Measurements from ENCODE around the gene FOXO3. TPM values are rescaled to one million over a fixed set of nuclear protein-coding genes. Genes with fewer than 3 reads are reported as not detected.
"Not testable (repeated sequence)": the region's sequence is repeated elsewhere in the genome, so short reads cannot be mapped to it uniquely, and the experiment has no call there.

FOXO3 gene
- total RNA-seq, 2 experiments from 2014 or later: 20.0 to 21.2 TPM

DNA sequence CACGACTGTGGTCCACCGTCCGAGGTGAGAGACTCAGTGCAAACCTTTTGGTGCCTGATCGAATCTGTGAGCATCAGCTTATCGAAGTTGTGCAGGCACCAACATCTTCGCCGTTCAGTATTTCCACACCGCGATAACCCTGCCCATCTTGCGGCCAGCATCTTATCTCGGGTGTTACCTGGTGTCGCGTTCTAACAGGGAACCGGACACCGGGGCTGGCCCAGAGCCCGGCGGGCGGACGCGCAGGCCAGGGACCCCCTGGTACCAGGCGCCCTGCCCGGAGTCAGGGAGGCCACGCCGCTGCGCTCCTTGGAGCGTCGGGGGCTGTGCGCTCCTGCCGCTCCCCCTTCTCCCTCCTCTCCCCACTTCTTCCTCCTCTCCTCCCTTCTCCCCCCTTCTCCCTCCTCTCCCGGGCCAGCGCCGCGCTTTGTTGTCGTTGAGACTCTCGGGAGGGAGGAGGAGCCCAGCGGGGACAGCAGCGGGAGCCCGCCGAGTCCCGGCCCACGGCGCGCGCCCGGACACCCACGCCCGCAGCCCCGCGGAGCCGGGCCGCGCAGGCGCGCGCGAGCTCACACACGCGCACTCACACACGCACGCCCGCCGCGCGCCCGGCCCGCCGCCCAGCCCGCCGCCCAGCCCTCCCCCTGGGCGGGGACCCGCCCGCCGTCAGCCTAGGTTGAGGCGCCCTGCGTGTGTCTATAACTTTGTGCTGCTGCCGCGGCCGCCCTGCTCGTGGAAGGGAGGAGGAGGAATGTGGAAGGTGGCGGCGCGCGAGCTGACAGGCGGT is 1.4 kb upstream of the FOXO3 start:
- H3K4me1 Mint-ChIP-seq: peaks cover 27% of the 10 kb centered on the region

DNA sequence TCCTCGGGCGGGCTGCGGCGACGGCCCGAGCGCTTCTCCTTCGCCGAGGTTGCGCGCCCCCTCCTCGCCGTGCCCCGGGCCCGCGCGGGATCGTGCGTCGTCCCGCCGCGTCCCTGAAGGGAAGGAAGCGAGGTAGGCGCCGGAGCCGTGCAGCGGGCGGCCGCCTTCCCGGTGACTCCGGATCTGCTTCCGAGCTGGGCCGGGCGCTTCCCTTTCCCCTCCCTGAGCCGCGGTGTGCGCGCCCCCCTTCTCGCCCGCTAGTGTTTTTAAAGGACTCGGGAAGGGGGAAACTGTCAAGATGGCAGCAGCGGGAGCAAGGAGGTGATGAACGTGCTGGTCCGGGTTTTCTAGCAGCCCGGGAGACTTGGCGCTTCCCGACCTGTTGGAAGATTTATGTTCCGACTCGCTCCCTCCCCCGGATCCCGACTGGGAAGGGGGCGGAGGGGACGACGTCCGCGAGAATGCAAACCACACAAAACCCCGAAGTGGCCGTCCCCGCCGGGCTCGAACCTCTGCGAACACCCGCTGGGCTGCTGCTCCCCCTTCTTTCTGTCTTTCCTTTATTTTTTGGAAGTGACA is 744 bp upstream of the FOXO3 start:
- H3K9me3 Mint-ChIP-seq: no peaks in the 10 kb centered on the region
- ATAC-seq (ENCODE audit: low read depth): peak; percentile 3
- DNase-seq: no peak
- H3K36me3 Mint-ChIP-seq: peaks cover 8% of the 10 kb centered on the region
- peak overlapping the region; percentile 79 for H3K27ac Mint-ChIP-seq
- peak overlapping the region; percentile 85 for H3K4me3 Mint-ChIP-seq
- POLR2A ChIA-PET: interaction anchor here (0.6 to 3.1 kb wide), 8 partner anchors 8 to 822 kb away, joined by 3 to 18 read pairs (median 5); partner anchors contain the start of genes CD164, CEP57L1 and SESN1
- peaks cover 14% of the 10 kb centered on the region for H3K27me3 Mint-ChIP-seq
- peaks cover 33% of the 10 kb centered on the region for H3K4me1 Mint-ChIP-seq

More for the DNA sequence above, 1.4 kb upstream of the FOXO3 start:
- ATAC-seq (ENCODE audit: low read depth): peak; percentile 67
- peak overlapping the region; percentile 92 for H3K27ac Mint-ChIP-seq
- H3K27me3 Mint-ChIP-seq: peaks cover 18% of the 10 kb centered on the region
- peaks cover 8% of the 10 kb centered on the region for H3K36me3 Mint-ChIP-seq
- H3K4me3 Mint-ChIP-seq: peak overlapping the region; percentile 92
- POLR2A ChIA-PET: interaction anchor here (0.8 to 3.1 kb wide), 14 partner anchors 9 to 823 kb away, joined by 3 to 18 read pairs (median 3); partner anchors contain the start of genes CD164, CEP57L1 and SESN1
- no peaks in the 10 kb centered on the region for H3K9me3 Mint-ChIP-seq
- DNase-seq: peak; percentile 91

DNA sequence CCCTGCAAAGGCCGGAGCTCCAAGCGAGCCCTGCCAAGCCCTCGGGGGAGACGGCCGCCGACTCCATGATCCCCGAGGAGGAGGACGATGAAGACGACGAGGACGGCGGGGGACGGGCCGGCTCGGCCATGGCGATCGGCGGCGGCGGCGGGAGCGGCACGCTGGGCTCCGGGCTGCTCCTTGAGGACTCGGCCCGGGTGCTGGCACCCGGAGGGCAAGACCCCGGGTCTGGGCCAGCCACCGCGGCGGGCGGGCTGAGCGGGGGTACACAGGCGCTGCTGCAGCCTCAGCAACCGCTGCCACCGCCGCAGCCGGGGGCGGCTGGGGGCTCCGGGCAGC is 561 bp downstream of the FOXO3 start:
- DNase-seq; POLR2A ChIA-PET; H3K27ac Mint-ChIP-seq; ATAC-seq (ENCODE audit: low read depth); H3K4me3 Mint-ChIP-seq; H3K27me3 Mint-ChIP-seq; H3K9me3 Mint-ChIP-seq: not testable (repeated sequence)
- peaks cover 12% of the 10 kb centered on the region for H3K36me3 Mint-ChIP-seq
- peaks cover 46% of the 10 kb centered on the region for H3K4me1 Mint-ChIP-seq

DNA sequence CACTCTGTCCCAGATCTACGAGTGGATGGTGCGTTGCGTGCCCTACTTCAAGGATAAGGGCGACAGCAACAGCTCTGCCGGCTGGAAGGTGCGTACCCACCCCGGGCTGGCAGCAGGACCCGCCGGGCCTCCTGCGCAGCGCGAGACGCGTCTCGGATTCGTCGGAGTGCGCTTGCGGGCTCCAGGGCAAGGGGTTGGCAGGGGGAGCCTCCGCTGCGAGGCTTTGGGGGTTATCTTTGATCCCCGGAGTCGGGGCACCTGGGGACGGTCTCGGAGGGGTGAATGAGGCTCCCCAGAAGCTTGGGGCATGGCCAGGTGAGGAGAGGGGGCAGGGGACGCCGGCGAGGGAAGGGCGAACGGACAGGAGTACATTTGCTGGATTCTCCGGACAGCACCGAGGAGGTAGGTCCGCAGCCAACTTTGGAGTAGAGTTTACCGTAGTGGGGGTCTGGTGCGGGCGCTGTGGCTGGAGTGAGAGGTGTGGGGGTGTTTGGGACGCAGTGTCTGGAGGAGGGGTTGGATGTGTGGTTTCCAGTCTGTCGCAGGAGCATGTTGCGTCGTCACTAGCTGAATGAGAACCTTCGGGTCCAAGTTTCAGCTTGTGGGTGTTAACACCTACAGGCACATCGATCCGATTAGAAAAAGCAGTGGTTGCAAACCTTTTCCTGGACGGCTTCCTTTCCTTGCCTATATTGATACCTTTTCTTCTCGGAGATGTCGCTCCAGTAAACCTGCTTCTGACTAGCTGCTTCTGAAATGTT is 1.2 kb downstream of the FOXO3 start:
- POLR2A ChIA-PET: no interaction called here
- H3K27ac Mint-ChIP-seq: no peak overlapping the region
- peak overlapping the region; percentile 61 for H3K4me3 Mint-ChIP-seq
- H3K27me3 Mint-ChIP-seq: peaks cover 4% of the 10 kb centered on the region
- no peak for ATAC-seq (ENCODE audit: low read depth)
- H3K36me3 Mint-ChIP-seq: peaks cover 16% of the 10 kb centered on the region
- peaks cover 44% of the 10 kb centered on the region for H3K4me1 Mint-ChIP-seq
- DNase-seq: peak; percentile 34
- H3K9me3 Mint-ChIP-seq: no peaks in the 10 kb centered on the region

DNA sequence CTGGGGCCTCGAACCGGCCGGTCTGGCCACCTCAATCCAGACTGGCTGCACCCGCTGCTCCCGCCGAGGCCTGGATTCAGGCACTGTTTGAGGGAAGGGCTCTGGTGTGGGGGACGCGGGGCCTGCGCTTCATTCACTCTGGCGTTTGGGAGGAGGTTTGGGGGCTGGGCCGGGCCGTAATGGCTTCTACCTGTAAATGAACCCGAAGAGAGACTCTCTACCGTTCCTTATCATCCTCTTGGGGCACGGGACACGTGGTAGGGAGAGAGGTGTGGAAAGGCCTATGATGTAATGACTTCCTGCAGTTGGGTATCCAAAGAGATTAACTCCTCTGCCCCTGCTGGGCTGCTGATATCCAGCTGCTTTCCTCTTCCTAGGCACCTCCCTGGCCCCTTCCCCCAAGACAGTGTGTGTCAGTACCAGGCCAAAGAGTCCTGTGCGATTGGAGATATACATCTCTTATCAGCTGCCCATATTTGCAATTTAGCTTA is 1.8 kb downstream of the FOXO3 start:
- H3K27ac Mint-ChIP-seq: no peak overlapping the region
- H3K36me3 Mint-ChIP-seq: peaks cover 20% of the 10 kb centered on the region
- H3K4me3 Mint-ChIP-seq: peak overlapping the region; percentile 61
- no peaks in the 10 kb centered on the region for H3K27me3 Mint-ChIP-seq
- DNase-seq: no peak
- POLR2A ChIA-PET: no interaction called here
- H3K9me3 Mint-ChIP-seq: no peaks in the 10 kb centered on the region
- ATAC-seq (ENCODE audit: low read depth): no peak
- peaks cover 41% of the 10 kb centered on the region for H3K4me1 Mint-ChIP-seq

DNA sequence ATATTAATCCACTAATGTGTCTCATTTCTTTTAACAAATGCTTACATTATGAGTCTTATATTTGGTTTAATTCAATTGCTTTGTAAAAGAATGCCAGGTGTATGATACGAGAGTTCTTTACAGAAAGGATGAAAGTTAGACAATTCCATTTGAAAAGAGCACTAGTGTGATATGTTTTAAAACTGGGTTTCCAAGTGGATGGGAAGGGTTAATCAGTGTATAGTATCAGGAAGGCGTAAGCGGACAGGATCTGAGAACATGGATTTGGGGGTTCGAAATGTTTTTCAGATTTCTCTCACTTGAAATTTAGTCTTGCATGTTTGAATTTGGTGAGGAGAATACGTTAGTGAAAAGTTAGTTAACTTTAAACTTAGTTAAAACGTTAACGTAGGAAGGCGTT is 2.6 kb downstream of the FOXO3 start:
- H3K36me3 Mint-ChIP-seq: peaks cover 23% of the 10 kb centered on the region
- no peaks in the 10 kb centered on the region for H3K9me3 Mint-ChIP-seq
- no peaks in the 10 kb centered on the region for H3K27me3 Mint-ChIP-seq
- no peak for ATAC-seq (ENCODE audit: low read depth)
- POLR2A ChIA-PET: no interaction called here
- no peak overlapping the region for H3K4me3 Mint-ChIP-seq
- H3K27ac Mint-ChIP-seq: no peak overlapping the region
- no peak for DNase-seq
- H3K4me1 Mint-ChIP-seq: peaks cover 45% of the 10 kb centered on the region

DNA sequence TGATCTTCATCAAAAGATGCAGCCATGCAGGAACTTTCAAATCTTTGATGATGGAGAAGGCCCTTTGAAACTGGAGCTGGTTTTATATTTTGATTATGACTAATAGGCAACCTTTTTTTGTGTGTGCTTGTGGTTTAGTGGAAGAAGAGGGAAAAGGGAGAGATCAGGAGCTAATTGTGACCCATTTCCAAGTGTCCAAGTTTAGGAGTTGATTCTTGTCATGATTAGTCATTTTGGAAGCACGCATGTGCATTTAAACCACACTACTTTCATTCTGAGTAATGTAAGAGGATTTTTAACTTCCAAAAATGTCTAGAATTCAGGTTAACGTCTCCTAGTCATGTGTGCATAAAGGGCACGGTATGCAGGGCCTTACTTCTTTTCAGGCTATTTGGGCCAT is 3.5 kb downstream of the FOXO3 start:
- H3K4me3 Mint-ChIP-seq: peak overlapping the region; percentile 51

DNA sequence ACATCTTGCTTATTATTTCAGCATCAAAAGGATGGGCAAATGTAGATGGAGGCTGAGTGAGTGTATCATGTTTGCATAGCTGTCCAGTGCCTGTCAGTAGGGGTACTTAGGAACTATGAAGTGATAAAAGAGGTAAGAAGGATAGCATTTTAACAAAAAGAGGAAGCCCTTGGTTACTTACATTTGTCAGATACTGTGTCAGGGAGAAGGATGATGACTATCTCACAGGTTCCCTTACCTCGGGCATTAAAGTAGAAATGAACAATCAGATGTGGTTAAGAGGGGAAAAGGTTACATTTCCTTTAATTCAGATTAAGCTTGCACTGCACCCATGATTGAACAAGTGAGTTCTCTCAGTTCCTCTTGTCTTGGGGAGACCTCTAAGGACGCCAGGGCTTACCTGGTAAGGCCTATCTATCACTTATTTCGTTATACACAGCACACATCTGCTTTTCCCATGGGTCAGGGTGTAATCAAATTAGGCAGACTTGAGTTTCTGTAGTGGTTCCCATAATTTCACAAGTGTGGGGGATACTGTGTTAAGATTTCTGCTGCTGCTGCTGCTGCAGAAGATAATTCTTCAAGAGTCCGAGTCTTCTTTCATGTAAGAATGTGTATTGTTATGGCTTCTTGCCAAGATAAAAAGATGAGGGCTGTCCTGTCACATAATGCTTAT is 4.5 kb downstream of the FOXO3 start:
- H3K27me3 Mint-ChIP-seq: no peaks in the 10 kb centered on the region
- H3K36me3 Mint-ChIP-seq: peaks cover 27% of the 10 kb centered on the region
- H3K9me3 Mint-ChIP-seq: no peaks in the 10 kb centered on the region
- peak overlapping the region; percentile 73 for H3K27ac Mint-ChIP-seq
- H3K4me3 Mint-ChIP-seq: peak overlapping the region; percentile 51
- H3K4me1 Mint-ChIP-seq: peaks cover 48% of the 10 kb centered on the region
- POLR2A ChIA-PET: interaction anchor here (1.2 kb wide), 1 partner anchor 24 kb away, joined by 4 read pairs; no protein-coding TSS in a partner anchor
- ATAC-seq (ENCODE audit: low read depth) (peak; percentile 80), DNase-seq (no peak)

More for the DNA sequence above, 3.5 kb downstream of the FOXO3 start:
- ATAC-seq (ENCODE audit: low read depth): no peak
- no peaks in the 10 kb centered on the region for H3K27me3 Mint-ChIP-seq
- H3K36me3 Mint-ChIP-seq: peaks cover 23% of the 10 kb centered on the region
- H3K27ac Mint-ChIP-seq: peak overlapping the region; percentile 78
- no peaks in the 10 kb centered on the region for H3K9me3 Mint-ChIP-seq
- H3K4me1 Mint-ChIP-seq: peaks cover 46% of the 10 kb centered on the region
- POLR2A ChIA-PET: interaction anchor here (1.2 kb wide), 1 partner anchor 25 kb away, joined by 4 read pairs; no protein-coding TSS in a partner anchor
- DNase-seq: no peak

DNA sequence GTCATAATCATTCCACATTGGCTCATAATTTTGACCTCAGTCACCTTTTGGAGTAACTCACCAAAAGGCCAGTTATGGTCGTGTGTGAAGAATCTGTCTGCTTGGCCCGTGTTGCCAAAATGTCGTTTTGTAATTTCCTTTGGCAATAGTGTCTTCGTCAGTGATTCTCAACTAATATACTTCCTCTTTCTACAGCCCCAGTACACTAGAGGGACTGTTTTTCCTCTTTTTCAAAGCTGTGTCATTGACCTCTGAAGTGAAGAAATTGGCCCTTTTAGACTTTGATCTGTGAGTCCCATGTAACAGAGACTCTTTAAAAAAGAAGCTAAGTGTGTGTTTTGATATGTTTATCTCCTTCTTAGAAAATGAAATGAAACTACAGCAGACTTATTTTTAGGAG is 5.2 kb downstream of the FOXO3 start:
- Mint-ChIP-seq H3K4me3 (peak overlapping the region; percentile 51), H3K27me3 (no peaks in the 10 kb centered on the region), H3K27ac (peak overlapping the region; percentile 73), H3K36me3 (peaks cover 30% of the 10 kb centered on the region), H3K9me3 (no peaks in the 10 kb centered on the region), H3K4me1 (peaks cover 49% of the 10 kb centered on the region)
- DNase-seq (no peak), ATAC-seq (ENCODE audit: low read depth) (peak; percentile 9)
- POLR2A ChIA-PET: no interaction called here

DNA sequence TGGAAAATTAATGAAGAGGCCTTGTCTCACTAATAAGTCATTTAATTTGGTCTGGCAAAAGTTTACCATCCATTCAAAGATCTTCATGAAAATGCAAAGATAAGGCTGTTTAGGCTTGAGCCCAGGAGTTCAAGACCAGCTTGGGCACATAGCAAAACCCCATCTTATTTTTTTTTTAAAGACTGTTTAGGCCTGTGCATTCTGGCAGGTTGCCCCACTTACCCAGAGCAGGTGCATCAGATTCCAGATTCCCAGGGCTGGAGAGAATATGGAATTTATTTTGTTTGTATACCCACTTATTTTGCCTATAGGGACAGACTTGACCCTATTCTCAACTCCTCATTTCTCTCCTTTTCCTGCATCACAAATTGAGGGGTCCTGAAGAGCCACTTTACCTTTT is 5.7 kb downstream of the FOXO3 start:
- Mint-ChIP-seq H3K27ac (peak overlapping the region; percentile 73), H3K36me3 (peaks cover 35% of the 10 kb centered on the region), H3K4me1 (peaks cover 49% of the 10 kb centered on the region), H3K27me3 (no peaks in the 10 kb centered on the region), H3K9me3 (no peaks in the 10 kb centered on the region), H3K4me3 (peak overlapping the region; percentile 51)
- DNase-seq (no peak), ATAC-seq (ENCODE audit: low read depth) (no peak)
- POLR2A ChIA-PET: no interaction called here

DNA sequence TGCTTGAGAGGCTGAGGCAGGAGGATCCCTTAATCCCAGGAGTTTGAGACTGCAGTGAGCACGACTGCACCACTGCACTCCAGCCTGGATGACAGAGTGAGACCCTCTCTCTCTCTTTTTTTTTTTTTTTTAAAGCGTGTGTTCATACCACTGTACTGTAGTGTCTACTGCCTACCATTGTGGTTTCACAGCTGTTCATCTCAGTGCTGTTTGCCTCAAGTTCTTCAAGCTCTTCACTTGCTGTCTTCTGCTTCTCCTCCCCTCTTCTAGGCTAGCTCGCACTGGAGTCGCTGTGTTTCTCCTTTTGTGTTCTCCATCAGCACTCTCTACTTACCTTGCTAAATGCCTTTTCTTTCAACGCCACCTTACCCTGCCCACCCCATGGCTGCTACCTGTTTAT is 7.4 kb downstream of the FOXO3 start:
- peaks cover 42% of the 10 kb centered on the region for H3K4me1 Mint-ChIP-seq
- H3K27ac Mint-ChIP-seq: no peak overlapping the region
- DNase-seq (no peak), ATAC-seq (ENCODE audit: low read depth) (no peak)
- H3K4me3 Mint-ChIP-seq: no peak overlapping the region
- H3K9me3 Mint-ChIP-seq: no peaks in the 10 kb centered on the region
- POLR2A ChIA-PET: interaction anchor here (0.7 to 0.9 kb wide), 2 partner anchors 9 to 10 kb away, joined by 3 read pairs; no protein-coding TSS in a partner anchor
- H3K27me3 Mint-ChIP-seq: no peaks in the 10 kb centered on the region
- peaks cover 36% of the 10 kb centered on the region for H3K36me3 Mint-ChIP-seq

DNA sequence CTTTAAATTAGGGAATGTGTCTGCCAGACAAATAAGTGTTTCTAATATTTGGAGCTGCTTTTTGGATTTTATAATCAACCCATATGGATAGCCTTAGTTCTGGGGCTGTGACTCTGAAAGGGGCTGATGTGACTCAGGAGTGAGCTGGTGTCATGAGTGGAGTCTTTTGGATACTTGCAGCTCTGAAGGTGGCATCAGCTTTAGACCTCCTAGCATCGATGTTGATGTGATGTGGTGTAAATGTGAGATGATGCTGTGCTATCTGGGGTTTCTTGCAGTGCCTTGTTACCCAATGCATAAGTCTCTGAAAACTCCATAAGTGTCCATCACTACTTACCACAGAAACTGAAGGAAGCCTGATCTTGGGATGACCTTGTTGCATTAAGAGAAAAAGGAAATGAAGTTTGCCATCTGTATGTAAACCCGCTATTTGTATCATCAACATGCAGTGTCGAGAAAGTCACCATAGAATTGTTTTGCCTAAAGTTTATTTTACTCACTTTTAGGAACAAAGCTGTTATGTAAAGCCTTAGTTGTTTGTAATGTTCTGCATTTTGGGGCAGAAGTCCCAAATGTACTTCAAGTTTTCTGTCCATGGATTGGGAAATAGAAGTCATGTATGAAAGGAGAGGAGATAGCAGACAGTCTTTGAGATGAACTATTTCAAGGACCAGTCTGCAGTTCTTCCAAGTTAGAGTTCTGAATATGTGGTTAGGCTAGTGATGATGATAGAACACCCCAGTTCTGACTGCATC is 8.0 kb downstream of the FOXO3 start:
- Mint-ChIP-seq H3K9me3 (no peaks in the 10 kb centered on the region), H3K4me1 (peaks cover 39% of the 10 kb centered on the region), H3K27me3 (no peaks in the 10 kb centered on the region), H3K36me3 (peaks cover 36% of the 10 kb centered on the region), H3K4me3 (no peak overlapping the region), H3K27ac (no peak overlapping the region)
- POLR2A ChIA-PET: interaction anchor here (0.7 to 0.9 kb wide), 2 partner anchors 9 to 10 kb away, joined by 3 read pairs; no protein-coding TSS in a partner anchor
- DNase-seq (no peak), ATAC-seq (ENCODE audit: low read depth) (no peak)

Data from activated naive CD8-positive, alpha-beta T cell treated with anti-CD3 and anti-CD28 coated beads, Interleukin-2, amount 10 ng/mL, durations not matched to agents 7 days and 5 days (primary cell).